ENCODE data around the gene KCNK1.
"Not testable (repeated sequence)": the region's sequence is repeated elsewhere in the genome, so short reads cannot be mapped to it uniquely, and the experiment has no call there.

KCNK1 gene

GRCh38 chr1:233664804-233665574 is 51.1 kb downstream of the KCNK1 start:
- no peak for DNase-seq (ENCODE audit: low read depth, low spot score)
- TF ChIP-seq CTCF (IDR thresholded peaks at IDR 0.05; ENCODE audit: insufficient read depth, low read length, missing control alignments), result no peak
- ChIA-PET POLR2A (no interaction called here), CTCF (no interaction called here)
- no peak overlapping the region for H3K4me3 ChIP-seq (ENCODE audit: low read depth, low read length)

GRCh38 chr1:233665575-233666270 is 51.8 kb downstream of the KCNK1 start:
- H3K4me3 ChIP-seq (ENCODE audit: low read depth, low read length), result no peak overlapping the region
- CTCF ChIA-PET, result no interaction called here
- DNase-seq (ENCODE audit: low read depth, low spot score), result no peak
- TF ChIP-seq CTCF (IDR thresholded peaks at IDR 0.05; ENCODE audit: insufficient read depth, low read length, missing control alignments), result no peak
- POLR2A ChIA-PET, result no interaction called here

GRCh38 chr1:233667741-233668140 is 53.8 kb downstream of the KCNK1 start:
- ChIA-PET POLR2A (no interaction called here), CTCF (no interaction called here)
- TF ChIP-seq CTCF (IDR thresholded peaks at IDR 0.05; ENCODE audit: insufficient read depth, low read length, missing control alignments), result no peak
- no peak for DNase-seq (ENCODE audit: low read depth, low spot score)
- H3K4me3 ChIP-seq (ENCODE audit: low read depth, low read length), result no peak overlapping the region

- H3K4me3 ChIP-seq (ENCODE audit: low read depth, low read length), result no peak overlapping the region
- POLR2A ChIA-PET, result no interaction called here
Measured at GRCh38 chr1:233668146-233668724, 54.3 kb downstream of the KCNK1 start.

GRCh38 chr1:233668725-233669294 is 54.9 kb downstream of the KCNK1 start:
- ChIA-PET CTCF (no interaction called here), POLR2A (no interaction called here)
- DNase-seq (ENCODE audit: low read depth, low spot score), result no peak
- no peak for TF ChIP-seq CTCF (IDR thresholded peaks at IDR 0.05; ENCODE audit: insufficient read depth, low read length, missing control alignments)
- H3K4me3 ChIP-seq (ENCODE audit: low read depth, low read length), result no peak overlapping the region

More at GRCh38 chr1:233668146-233668724, 54.3 kb downstream of the KCNK1 start:
- CTCF ChIA-PET, result no interaction called here
- no peak for TF ChIP-seq CTCF (IDR thresholded peaks at IDR 0.05; ENCODE audit: insufficient read depth, low read length, missing control alignments)
- DNase-seq (ENCODE audit: low read depth, low spot score), result no peak

GRCh38 chr1:233670363-233670762 is 56.5 kb downstream of the KCNK1 start:
- POLR2A ChIA-PET; DNase-seq (ENCODE audit: low read depth, low spot score); H3K4me3 ChIP-seq (ENCODE audit: low read depth, low read length); CTCF ChIA-PET: not testable (repeated sequence)

All from AG04449 (cell line).